DOHH2 (cell line): ENCODE data around the gene ZBTB3.

Experiments used
- H3F3A ChIP-seq: fragments of 200-600 bp; sonication (generic), shearing (Covaris generic); 2 replicates; pipeline ENCODE4 v1.6.0; 2016; ENCODE audit warnings: antibody characterized with exemption, mild to moderate bottlenecking; ENCODE audit not compliant: control insufficient read depth, insufficient read depth
- H3K27ac ChIP-seq: fragments of 200-600 bp; sonication (generic); 2 replicates; pipeline ENCODE4 v1.5.1; 2014; ENCODE audit warnings: low read depth, mild to moderate bottlenecking, low read length, moderate library complexity
- H3K27me3 ChIP-seq: fragments of 200-600 bp; sonication (generic); 2 replicates; pipeline ENCODE4 v1.6.1; 2014; ENCODE audit warnings: mild to moderate bottlenecking, low read length, mixed read lengths; ENCODE audit not compliant: control insufficient read depth
- H3K36me3 ChIP-seq: fragments of 200-600 bp; sonication (generic); 2 replicates; pipeline ENCODE4 v1.6.1; 2014; ENCODE audit warnings: mild to moderate bottlenecking, low read length, moderate library complexity, mixed read lengths; ENCODE audit not compliant: control insufficient read depth
- H3K4me1 ChIP-seq: fragments of 200-600 bp; sonication (generic); 2 replicates; pipeline ENCODE4 v1.6.1; 2014; ENCODE audit warnings: mild to moderate bottlenecking, low read length, mixed read lengths; ENCODE audit not compliant: control insufficient read depth
- H3K4me2 ChIP-seq: fragments of 200-600 bp; sonication (generic); 2 replicates; pipeline ENCODE4 v1.6.0; 2014; ENCODE audit warnings: mild to moderate bottlenecking, low read length, moderate library complexity
- H3K4me3 ChIP-seq: fragments of 200-600 bp; sonication (generic); 2 replicates; pipeline ENCODE4 v1.5.1; 2014; ENCODE audit warnings: mild to moderate bottlenecking, low read length, mixed read lengths
- H3K79me2 ChIP-seq: fragments of 200-600 bp; sonication (generic); 2 replicates; pipeline ENCODE4 v1.6.1; 2014; ENCODE audit warnings: mild to moderate bottlenecking, low read length, mixed read lengths; ENCODE audit not compliant: control insufficient read depth
- H3K9me2 ChIP-seq: fragments of 200-600 bp; sonication (generic); replicated peaks from 2 replicates; pipeline ENCODE4 v1.6.1; 2014; ENCODE audit warnings: mild to moderate bottlenecking, low read length, mixed read lengths; ENCODE audit not compliant: control insufficient read depth
- H3K9me3 ChIP-seq: fragments of 200-600 bp; sonication (generic); 2 replicates; pipeline ENCODE4 v1.6.1; 2014; ENCODE audit warnings: antibody characterized with exemption, low read length, mixed read lengths; ENCODE audit not compliant: control insufficient read depth, insufficient read depth
- H4K20me1 ChIP-seq: fragments of 200-600 bp; sonication (generic); 2 replicates; pipeline ENCODE4 v1.6.0; 2014; ENCODE audit warnings: low read depth, mild to moderate bottlenecking, antibody characterized with exemption, low read length, moderate library complexity; ENCODE audit not compliant: control insufficient read depth, insufficient read depth
- CTCF ChIP-seq: fragments of 200-600 bp; sonication (generic); IDR thresholded peaks from one replicate; pipeline ENCODE4 v1.5.1; 2014; ENCODE audit warnings: antibody characterized with exemption, mild to moderate bottlenecking, low read depth, low read length; ENCODE audit not compliant: poor library complexity, severe bottlenecking
- EZH2phosphoT487 ChIP-seq: fragments of 200-600 bp; sonication (generic); IDR thresholded peaks from 2 replicates; pipeline ENCODE4 v1.6.1; 2017; ENCODE audit warnings: borderline replicate concordance, mild to moderate bottlenecking, antibody characterized with exemption, low read length, moderate library complexity, mixed read lengths

ZBTB3 gene

GRCh38 chr11:62702246-62702645, 51.7 kb downstream of the ZBTB3 start:
- TF ChIP-seq CTCF (no peak), EZH2phosphoT487 (no peak)
- Histone ChIP-seq H3K27ac (no peak overlapping the region), H3K9me2 (no peaks in the 10 kb centered on the region), H3K4me3 (no peak overlapping the region), H3F3A (peaks cover 7% of the 10 kb centered on the region; the same call in 1 of the 2 replicates), H3K4me1 (peaks cover 19% of the 10 kb centered on the region), H3K36me3 (peaks cover 28% of the 10 kb centered on the region), H3K9me3 (no peaks in the 10 kb centered on the region), H3K4me2 (no peak overlapping the region), H3K27me3 (no peaks in the 10 kb centered on the region), H4K20me1 (no peaks in the 10 kb centered on the region), H3K79me2 (peaks cover 9% of the 10 kb centered on the region)
